Measurements from ENCODE around the gene TMEM132D.

GRCh38 chr12:129660946-129661345, 242.9 kb downstream of the TMEM132D start:
- TF ChIP-seq, protein P1, sequence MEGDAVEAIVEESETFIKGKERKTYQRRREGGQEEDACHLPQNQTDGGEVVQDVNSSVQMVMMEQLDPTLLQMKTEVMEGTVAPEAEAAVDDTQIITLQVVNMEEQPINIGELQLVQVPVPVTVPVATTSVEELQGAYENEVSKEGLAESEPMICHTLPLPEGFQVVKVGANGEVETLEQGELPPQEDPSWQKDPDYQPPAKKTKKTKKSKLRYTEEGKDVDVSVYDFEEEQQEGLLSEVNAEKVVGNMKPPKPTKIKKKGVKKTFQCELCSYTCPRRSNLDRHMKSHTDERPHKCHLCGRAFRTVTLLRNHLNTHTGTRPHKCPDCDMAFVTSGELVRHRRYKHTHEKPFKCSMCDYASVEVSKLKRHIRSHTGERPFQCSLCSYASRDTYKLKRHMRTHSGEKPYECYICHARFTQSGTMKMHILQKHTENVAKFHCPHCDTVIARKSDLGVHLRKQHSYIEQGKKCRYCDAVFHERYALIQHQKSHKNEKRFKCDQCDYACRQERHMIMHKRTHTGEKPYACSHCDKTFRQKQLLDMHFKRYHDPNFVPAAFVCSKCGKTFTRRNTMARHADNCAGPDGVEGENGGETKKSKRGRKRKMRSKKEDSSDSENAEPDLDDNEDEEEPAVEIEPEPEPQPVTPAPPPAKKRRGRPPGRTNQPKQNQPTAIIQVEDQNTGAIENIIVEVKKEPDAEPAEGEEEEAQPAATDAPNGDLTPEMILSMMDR (IDR thresholded peaks at IDR 0.05; ENCODE audit: low read depth, low read length, missing input control): no peak
- TF ChIP-seq REST (IDR thresholded peaks at IDR 0.05): no peak

Data from liver (tissue), 2 donors.